GOT3 (cell line): ENCODE results near the gene TBC1D3I.
"Not testable (repeated sequence)": the region's sequence is repeated elsewhere in the genome, so short reads cannot be mapped to it uniquely, and the experiment has no call there.

Experiments
- DNase-seq: peaks from one replicate; lab custom pipeline; 2025; ENCODE audit warnings: mixed read lengths; lab: John Stamatoyannopoulos, UW

TBC1D3I gene

DNA sequence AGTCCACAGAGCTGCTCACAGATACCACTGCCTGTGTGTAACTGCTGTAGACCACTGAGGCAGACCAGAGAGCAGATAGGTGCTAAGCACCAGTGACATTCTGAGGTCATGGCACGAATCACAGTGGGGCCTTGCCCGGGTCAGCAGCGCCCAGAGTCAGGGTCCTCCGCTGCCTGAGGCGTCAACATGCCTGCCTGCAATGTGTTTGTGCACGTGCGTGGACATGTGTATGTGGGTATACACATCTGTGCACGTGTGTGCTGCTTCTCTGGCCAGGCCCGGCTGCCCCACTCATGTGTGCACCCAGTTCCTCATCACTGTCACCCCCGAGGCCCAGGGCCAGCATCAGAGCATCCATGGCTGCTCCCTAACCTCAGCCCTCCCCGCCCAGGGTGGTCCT is at the start of gene TBC1D3I:
TSS of gene TBC1D3I (minus strand) at position 101 of the 400 bp plus-strand sequence. CDS start 1,585 bp downstream, outside the sequence.
- DNase-seq = not testable (repeated sequence)

- DNase-seq = not testable (repeated sequence)
These were observed 30.8 kb upstream of the TBC1D3I start for GRCh38 chr17:36295161-36295560.

GRCh38 chr17:36289965-36290612 is 25.7 kb upstream of the TBC1D3I start:
- not testable (repeated sequence) for DNase-seq

- not testable (repeated sequence) for DNase-seq
These were observed 19.8 kb upstream of the TBC1D3I start for GRCh38 chr17:36284219-36284618.

DNA sequence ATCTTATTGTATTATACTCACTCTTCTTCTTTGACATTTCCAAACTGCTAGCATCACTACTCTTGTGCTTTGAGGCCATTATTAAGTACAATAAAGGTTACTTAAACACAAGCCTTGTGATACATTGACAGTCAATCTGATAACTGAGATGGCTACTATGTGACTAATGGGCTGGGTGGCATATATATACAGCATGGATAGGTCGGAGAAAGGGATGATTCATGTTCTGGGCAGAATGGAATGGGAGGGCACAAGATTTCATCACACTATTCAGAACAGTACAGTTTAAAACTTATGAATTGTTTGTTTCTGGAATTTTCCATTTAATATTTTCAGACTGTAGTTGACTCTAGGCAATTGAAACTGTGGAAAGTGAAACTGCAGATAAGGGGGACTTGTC is 18.9 kb upstream of the TBC1D3I start:
- DNase-seq = not testable (repeated sequence)

GRCh38 chr17:36242046-36242445 is 22.3 kb downstream of the TBC1D3I start:
- DNase-seq = not testable (repeated sequence)

DNA sequence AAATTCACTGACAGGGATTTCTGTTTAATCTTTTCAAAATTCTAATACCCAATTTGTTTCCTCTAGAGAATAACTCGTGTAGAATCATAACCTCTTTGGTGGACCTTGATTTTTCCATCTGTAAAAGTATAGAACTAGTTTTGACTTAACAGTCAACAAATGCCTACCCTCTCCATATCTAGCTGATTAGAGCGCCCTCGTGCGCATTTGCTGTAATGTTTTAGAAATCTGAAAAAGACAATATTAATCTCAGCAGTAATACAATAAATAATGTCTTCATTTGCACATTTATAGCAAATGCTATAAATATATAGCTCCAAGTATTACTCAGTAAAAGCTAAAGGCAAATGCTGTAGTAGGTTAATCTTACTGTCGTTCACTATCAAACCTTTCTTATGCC is 34.7 kb downstream of the TBC1D3I start:
- not testable (repeated sequence) for DNase-seq

DNA sequence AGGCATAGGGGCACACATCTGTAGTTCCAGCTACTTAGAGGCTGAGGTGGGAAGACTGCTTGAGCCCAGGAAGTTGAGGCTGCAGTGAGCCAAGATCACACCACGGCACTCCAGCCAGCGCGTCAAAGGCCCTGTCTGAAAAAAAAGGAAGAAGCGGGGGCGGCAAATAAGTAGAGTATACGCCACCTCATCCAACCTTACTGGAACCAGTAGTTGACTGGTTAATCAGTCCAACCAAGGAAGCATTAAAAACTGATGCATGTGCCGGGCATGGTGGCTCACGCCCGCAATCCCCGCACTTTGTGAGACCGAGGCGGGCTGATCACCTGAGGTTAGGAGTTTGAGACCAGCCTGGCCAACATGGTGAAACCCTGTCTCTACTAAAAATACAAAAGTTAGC is 41.4 kb downstream of the TBC1D3I start:
- DNase-seq = not testable (repeated sequence)

DNA sequence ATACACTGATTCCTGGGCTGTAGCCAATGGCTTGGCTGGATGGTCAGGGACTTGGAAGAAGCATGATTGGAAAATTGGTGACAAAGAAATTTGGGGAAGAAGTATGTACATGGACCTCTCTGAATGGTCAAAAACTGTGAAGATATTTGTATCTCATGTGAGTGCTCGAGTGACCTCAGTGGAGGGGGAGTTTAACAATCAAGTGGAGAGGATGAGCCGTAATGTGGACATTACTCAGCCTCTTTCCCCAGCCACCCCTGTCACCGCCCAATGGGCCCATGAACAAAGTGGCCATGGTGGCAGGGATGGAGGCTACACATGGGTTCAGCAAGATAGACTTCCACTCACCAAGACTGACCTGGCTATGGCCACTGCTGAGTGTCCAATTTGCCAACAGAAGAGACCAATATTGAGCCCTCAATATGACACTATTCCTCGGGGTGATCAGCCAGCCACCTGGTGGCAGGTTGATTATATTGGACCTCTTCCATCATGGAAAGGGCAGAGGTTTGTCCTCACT is 42.7 kb downstream of the TBC1D3I start:
- DNase-seq = not testable (repeated sequence)

DNA sequence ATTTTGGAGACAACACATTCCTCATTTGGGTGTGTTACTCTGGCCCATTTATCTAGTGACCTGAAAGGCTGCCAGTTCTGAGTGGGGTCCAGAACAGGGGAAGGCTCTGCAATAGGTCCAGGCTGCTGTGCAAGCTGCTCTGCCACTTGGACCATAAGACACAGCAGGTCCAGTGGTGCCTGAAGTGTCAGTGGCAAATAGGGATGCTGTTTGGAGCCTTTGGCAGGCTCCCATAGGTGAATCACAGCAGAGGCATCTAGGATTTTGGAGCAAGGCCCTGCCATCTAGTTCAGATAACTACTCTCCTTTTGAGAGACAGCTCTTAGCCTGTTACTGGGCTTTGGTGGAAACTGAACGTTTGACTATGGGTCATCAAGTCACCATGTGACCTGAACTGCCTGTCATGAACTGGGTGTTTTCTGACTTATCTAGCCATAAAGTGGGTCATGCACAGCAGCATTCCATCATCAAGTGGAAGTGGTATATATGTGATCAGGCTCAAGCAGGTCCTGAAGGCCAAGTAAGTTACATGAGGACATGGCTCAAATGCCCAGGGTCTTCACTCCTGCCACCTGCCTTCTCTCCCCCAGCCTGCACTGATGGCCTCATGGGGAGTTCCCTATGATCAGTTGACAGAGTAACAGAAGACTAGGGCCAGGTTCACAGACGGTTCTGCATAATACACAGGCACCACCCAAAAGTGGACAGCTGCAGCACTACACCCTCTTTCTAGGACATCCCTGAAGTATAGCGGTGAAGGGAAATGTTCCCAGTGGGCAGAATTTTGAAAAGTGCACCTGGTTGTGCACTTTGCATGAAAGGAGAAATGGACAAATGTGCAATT is 43.4 kb downstream of the TBC1D3I start:
- DNase-seq = not testable (repeated sequence)

DNA sequence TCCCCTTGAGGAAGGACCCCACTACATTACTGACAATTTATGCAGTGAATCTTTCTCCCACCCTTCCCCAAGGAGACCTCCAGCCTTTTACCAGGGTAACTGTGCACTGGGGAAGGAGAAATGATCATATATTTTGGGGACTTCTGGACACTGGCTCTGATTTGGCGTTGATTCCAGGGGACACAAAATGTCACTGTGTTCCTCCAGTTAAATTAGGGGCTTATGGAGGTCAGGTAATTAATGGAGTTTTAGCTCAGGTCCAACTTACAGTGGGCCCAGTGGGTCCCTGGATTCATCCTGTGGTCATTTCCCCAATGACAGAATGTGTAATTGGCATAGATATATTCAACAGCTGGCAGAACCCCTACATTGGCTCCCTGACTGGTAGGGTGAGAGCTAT is 44.8 kb downstream of the TBC1D3I start:
- DNase-seq = not testable (repeated sequence)

DNA sequence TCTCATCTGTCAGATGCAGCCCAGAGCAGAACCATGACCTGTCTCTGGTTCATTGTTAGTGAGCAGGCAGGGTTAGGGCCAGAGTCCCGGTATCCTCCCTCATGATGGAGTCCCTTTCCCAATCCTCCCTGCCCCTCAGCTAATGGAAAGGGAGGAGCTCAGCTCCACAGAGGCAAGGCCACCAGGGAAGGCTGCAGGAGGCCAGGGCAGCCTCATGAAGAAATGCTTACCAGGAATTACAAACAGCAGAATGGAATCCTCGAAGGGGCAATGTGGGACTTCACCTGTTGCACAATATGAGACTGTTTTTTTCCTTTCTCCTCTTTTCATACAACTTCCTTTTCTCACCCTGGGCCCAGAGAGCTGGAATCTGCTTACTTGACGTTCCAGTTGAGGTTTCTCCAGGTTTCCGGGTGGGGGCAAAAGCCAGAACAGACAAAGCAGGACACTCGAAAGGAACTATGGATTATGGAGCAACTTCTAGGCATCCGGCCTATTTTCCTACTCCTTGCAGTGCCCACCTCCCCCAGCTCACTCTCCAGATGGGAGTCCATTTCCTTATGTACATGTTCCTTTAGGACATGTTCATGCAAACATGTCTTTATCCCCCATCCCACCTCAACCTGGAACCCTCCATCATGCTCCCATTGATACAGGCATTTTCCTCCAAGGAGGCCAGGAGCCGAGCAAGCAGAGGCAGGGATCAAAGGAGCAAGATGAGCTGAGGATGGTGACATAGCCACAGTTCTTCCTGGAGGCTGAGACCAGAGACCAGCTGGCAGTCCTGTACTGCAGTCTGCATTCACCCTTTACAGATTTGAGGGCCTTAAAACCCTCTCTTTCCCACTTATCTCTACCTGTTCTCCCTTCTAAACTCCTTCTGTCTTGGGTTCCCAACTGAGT is 48.7 kb downstream of the TBC1D3I start:
- not testable (repeated sequence) for DNase-seq

DNA sequence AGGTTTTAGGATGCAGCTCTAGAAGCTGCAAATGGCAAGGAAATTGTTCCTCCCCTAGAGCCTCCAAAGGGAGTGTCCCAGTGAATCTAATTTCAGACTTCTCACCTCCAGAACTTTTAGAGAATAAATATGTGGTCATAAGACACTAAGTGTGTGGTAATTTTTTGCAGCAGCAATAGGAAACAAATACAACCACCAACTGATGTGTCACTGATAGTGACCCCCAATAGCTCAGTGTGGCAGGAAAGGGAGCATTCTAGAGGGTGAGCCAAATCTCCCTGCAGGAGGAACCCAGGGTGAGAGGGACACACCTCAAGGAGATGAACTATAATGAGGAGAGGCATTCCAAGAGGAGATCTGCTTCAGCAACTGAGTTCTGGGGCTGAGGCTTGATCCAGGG is 49.5 kb downstream of the TBC1D3I start:
- DNase-seq = no peak

DNA sequence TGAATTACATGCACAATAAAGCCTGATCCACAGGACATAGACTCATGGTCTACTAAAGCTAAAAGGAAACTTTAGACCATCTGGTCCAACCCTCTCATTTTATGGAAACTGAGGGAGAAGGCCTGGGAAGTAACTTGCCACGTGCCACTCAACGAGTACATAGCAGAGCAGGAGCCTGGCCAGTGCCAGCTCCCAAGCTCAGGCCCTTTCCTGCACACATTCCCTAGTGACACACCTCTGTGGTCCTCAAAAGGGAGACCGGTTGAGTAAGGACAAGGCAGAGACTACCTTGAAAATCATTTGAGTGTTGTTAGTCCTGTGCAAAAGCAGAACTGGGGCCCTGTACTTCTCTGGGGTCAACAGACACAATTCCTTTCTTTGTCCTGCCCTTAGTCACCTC is 50.7 kb downstream of the TBC1D3I start:
- no peak for DNase-seq

DNA sequence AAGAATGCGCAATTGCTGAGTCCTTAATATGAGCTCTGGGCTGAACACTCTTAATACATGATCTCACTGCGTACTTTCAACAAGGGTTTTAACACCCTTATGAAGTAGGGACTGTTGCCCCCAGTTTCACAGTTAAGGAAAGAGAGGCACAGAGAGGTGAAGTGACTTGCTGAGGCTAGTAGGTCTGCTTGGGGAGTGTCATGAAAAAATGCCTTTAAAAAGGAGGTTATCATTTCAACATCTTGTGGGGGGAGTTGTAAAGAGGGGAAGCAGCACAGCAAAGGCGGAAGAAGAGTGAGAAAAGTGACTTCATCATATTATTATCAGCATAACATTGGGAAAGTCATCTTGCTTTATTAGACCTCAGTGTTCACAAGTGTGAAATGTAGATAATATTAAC is 51.4 kb downstream of the TBC1D3I start:
- DNase-seq = no peak

DNA sequence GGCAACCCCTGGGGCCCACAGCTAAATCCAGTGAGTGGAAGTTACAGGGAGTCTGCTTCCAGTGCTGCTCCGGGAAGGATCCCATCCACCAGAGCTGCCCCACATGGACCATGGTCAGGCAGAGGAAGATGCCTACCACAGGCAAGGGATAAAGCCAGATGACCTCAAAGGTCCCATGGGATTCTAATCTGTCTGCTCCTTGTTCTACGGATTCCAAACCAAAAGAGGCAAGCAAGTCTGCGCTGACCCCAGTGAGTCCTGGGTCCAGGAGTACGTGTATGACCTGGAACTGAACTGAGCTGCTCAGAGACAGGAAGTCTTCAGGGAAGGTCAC is 52.1 kb downstream of the TBC1D3I start:
- no peak for DNase-seq

DNA sequence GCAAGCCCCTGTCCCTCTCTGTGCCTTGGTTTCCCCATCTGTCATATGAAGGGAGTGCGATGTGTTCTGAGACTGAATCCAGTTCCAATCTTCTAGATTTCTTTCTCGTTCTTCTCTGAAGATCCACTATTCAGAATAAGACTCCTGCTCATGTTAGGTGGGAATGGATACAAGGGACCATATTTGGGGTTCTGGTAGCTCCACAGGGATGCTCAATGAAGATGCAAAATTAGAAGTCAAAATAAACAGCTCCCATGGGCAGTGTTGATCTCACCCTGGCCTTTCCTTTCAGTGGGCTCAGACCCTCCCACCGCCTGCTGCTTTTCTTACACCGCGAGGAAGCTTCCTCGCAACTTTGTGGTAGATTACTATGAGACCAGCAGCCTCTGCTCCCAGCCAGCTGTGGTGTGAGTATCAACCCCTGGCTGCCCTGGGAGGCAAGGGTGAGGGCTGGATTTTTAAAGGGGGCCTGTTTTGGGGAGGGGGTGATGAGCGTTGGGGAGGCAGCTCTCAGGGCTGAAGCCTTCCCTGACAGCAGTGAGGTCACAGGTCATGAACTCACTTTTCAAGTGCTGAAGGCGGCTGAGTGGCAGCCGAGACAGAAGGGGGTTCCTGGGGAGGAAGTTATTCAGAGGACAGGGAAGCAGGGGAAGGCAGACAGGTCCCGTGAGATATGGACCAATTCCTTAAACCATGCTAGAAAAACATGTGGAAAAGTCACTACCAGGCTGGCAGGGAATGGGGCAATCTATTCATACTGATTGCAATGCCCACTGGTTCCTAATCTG is 52.7 kb downstream of the TBC1D3I start:
- DNase-seq = not testable (repeated sequence)

GRCh38 chr17:36210439-36211211 is 53.7 kb downstream of the TBC1D3I start, which contains the start of gene CCL4L2:
Gene CCL4L2, plus strand, starts transcription at chr17:36211063.
- not testable (repeated sequence) for DNase-seq

DNA sequence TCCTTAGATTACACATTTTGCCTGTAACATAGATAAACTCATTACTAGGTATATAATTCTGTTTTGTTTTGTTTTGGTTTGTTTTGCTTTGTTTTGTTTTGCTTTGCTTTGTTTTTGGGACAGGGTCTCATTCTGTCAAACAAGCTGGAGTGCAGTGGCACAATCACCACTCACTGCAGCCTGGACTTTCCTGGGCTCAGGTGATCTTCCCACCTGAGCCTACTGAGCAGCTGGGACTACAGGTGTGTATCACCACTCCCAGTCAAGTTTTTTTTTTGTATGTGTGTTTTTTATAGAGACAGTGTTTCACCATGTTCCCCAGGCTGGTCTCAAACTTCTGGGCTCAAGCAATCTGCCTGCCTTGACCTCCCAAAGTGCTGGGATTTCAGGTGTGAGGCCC is 54.8 kb downstream of the TBC1D3I start:
- DNase-seq = no peak

GRCh38 chr17:36207383-36207782 is 57.0 kb downstream of the TBC1D3I start:
- not testable (repeated sequence) for DNase-seq
